Left ventricle myocardium inferior (tissue), 1 donor: ENCODE results near the gene NAALADL2. TPM values are rescaled to one million over a fixed set of nuclear protein-coding genes. Genes with fewer than 3 reads are reported as not detected.

Experiments
- DNase-seq: peaks from one replicate; pipeline ENCODE4 v3.0.0-alpha.2; 2020
- H3K27ac ChIP-seq: fragments of 200-600 bp; replicated peaks from 2 replicates; pipeline ENCODE4 v1.8.0; 2021
- H3K27me3 ChIP-seq: fragments of 200-600 bp; 2 replicates; pipeline ENCODE4 v1.8.0; 2021; ENCODE audit warnings: low read depth
- H3K36me3 ChIP-seq: fragments of 200-600 bp; 2 replicates; pipeline ENCODE4 v1.8.0; 2021
- H3K4me1 ChIP-seq: fragments of 200-600 bp; 2 replicates; pipeline ENCODE4 v1.8.0; 2021
- H3K4me3 ChIP-seq: fragments of 200-600 bp; 2 replicates; pipeline ENCODE4 v1.8.0; 2021; ENCODE audit warnings: mild to moderate bottlenecking, moderate library complexity
- H3K9me3 ChIP-seq: fragments of 200-600 bp; replicated peaks from 2 replicates; pipeline ENCODE4 v1.8.0; 2021
- CTCF ChIP-seq: fragments of 200-600 bp; IDR thresholded peaks from 2 replicates; pipeline ENCODE4 v1.8.0; 2021; ENCODE audit warnings: antibody characterized with exemption, mild to moderate bottlenecking, borderline replicate concordance
- intact Hi-C: fragments of 100-400 bp; cut with micrococcal nuclease; formaldehyde crosslinking; loops from one replicate; pipeline ENCODE4 v1.11.0; 2022
- total RNA-seq: library from RNA; stranded (reverse); fragmentation: NEBNext Ultra II Directional; extraction: Animal tissue kit (Norgen Biotek cat#: 25700); gene quantifications from one replicate; pipeline ENCODE4 v1.2.1, GENCODE V29; 2021
- donor health status: DM: no; HTN: yes; CAD: no; lungs with severe emphysema.

NAALADL2 gene
- total RNA-seq, 1 donor from 2014 or later = 5.8 TPM

- intact Hi-C loops = no loop called here
- Histone ChIP-seq H3K4me3 (no peak overlapping the region), H3K27me3 (no peaks in the 10 kb centered on the region), H3K9me3 (no peaks in the 10 kb centered on the region), H3K27ac (no peak overlapping the region), H3K4me1 (peaks cover 3% of the 10 kb centered on the region), H3K36me3 (no peaks in the 10 kb centered on the region)
- no peak for DNase-seq
- TF ChIP-seq CTCF = no peak
Observed at GRCh38 chr3:174957551-174958001, 98.4 kb downstream of the NAALADL2 start.

- TF ChIP-seq CTCF = no peak
- intact Hi-C loops = no loop called here
- no peaks in the 10 kb centered on the region for H3K9me3 ChIP-seq
- no peaks in the 10 kb centered on the region for H3K27me3 ChIP-seq
- no peak for DNase-seq
- H3K4me3 ChIP-seq = no peak overlapping the region
- no peaks in the 10 kb centered on the region for H3K36me3 ChIP-seq
- H3K27ac ChIP-seq = no peak overlapping the region
- peaks cover 3% of the 10 kb centered on the region for H3K4me1 ChIP-seq
Observed at GRCh38 chr3:174958671-174959328, 99.7 kb downstream of the NAALADL2 start.

DNA sequence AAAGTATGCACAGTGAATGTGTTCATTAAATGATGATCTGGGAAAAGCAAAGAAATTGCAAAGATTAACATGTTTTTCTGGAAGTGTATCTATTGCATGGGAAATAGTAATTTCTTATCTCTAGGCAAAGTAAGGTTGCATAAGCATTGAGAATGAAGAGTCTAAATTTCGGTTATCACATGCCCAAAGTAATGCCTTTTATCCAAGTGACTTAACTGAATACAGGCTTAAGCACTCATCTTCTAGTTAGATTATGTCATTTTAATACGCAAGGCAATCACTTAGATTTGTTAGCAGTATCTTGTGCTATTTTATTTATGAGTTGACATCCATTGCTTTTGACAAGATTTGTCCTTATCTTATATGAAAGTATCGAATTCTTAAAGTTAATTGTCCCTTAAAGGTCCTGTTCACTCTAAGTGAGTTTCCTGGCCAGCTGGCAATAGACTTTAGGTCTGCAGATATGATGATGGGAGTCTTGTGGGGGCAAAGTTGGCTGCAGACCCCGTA lies 100.5 kb downstream of the NAALADL2 start:
- Histone ChIP-seq H3K27me3 (no peaks in the 10 kb centered on the region), H3K4me1 (peaks cover 3% of the 10 kb centered on the region), H3K36me3 (no peaks in the 10 kb centered on the region), H3K27ac (no peak overlapping the region), H3K9me3 (no peaks in the 10 kb centered on the region), H3K4me3 (no peak overlapping the region)
- DNase-seq = no peak
- no peak for TF ChIP-seq CTCF
- intact Hi-C loops = no loop called here

DNA sequence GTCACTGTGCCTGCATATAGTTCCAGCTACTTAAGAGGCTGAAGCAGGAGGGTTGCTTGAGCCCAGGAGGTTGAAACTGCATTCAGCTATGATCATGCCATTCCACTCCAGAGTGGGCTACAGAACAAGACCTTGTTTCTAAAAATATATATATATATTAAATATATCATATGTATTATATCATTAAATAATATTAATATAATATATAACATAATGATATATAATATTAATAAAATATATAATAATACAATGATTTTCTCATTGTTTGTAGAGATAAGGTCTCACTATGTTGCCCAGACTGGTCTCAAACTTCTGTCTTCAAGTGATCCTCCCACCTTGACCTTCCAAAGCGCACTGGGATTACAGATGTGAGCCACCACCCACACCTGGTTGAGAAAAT lies 101.8 kb downstream of the NAALADL2 start:
- DNase-seq = no peak
- intact Hi-C loops = no loop called here
- Histone ChIP-seq H3K27me3 (no peaks in the 10 kb centered on the region), H3K4me1 (peaks cover 3% of the 10 kb centered on the region), H3K9me3 (no peaks in the 10 kb centered on the region), H3K36me3 (no peaks in the 10 kb centered on the region), H3K27ac (no peak overlapping the region), H3K4me3 (no peak overlapping the region)
- no peak for TF ChIP-seq CTCF

GRCh38 chr3:174973465-174973864 lies 114.3 kb downstream of the NAALADL2 start:
- H3K36me3 ChIP-seq = no peaks in the 10 kb centered on the region
- no peak overlapping the region for H3K4me3 ChIP-seq
- intact Hi-C loops = no loop called here
- no peak for DNase-seq
- no peaks in the 10 kb centered on the region for H3K4me1 ChIP-seq
- H3K27me3 ChIP-seq = no peaks in the 10 kb centered on the region
- no peak for TF ChIP-seq CTCF
- peaks cover 27% of the 10 kb centered on the region for H3K9me3 ChIP-seq
- H3K27ac ChIP-seq = no peak overlapping the region
